MM.1S (cell line): ENCODE measurements around the gene CCDC187.

Experiments
- DNase-seq: peaks from one replicate; pipeline ENCODE4 v3.0.0-alpha.2; 2015
- H2AFZ ChIP-seq: fragments of 300-600 bp; sonication (generic); 2 replicates; pipeline ENCODE4 v1.6.0; 2016; ENCODE audit warnings: antibody characterized with exemption, low read length
- H3F3A ChIP-seq: fragments of 300-600 bp; sonication (generic); 2 replicates; pipeline ENCODE4 v1.6.1; 2016; ENCODE audit warnings: mild to moderate bottlenecking, antibody characterized with exemption, low read length, moderate library complexity, mixed read lengths; ENCODE audit not compliant: insufficient read depth
- H3K27ac ChIP-seq: fragments of 300-600 bp; sonication (generic); 2 replicates; pipeline ENCODE4 v1.5.1; 2016; ENCODE audit warnings: mild to moderate bottlenecking, low read length
- H3K27me3 ChIP-seq: fragments of 300-600 bp; sonication (generic); replicated peaks from 2 replicates; pipeline ENCODE4 v1.6.0; 2016; ENCODE audit warnings: low read length; ENCODE audit not compliant: insufficient read depth
- H3K36me3 ChIP-seq: fragments of 300-600 bp; sonication (generic); replicated peaks from 2 replicates; pipeline ENCODE4 v1.6.1; 2016; ENCODE audit warnings: mild to moderate bottlenecking, low read length, mixed read lengths; ENCODE audit not compliant: insufficient read depth
- H3K4me1 ChIP-seq: fragments of 300-600 bp; sonication (generic); 2 replicates; pipeline ENCODE4 v1.6.1; 2016; ENCODE audit warnings: low read length, mixed read lengths
- H3K4me2 ChIP-seq: fragments of 300-600 bp; sonication (generic); 2 replicates; pipeline ENCODE4 v1.6.0; 2016; ENCODE audit warnings: low read depth, low read length
- H3K4me3 ChIP-seq: fragments of 300-600 bp; sonication (generic); 2 replicates; pipeline ENCODE4 v1.5.1; 2016; ENCODE audit warnings: low read length, mixed read lengths
- H3K79me2 ChIP-seq: fragments of 300-600 bp; sonication (generic); 2 replicates; pipeline ENCODE4 v1.6.1; 2016; ENCODE audit warnings: mixed run types, low read length, mixed read lengths
- H3K9ac ChIP-seq: fragments of 300-600 bp; sonication (generic); 2 replicates; pipeline ENCODE4 v1.6.1; 2016; ENCODE audit warnings: low read length, mixed read lengths
- H3K9me2 ChIP-seq: fragments of 300-600 bp; sonication (generic); replicated peaks from 2 replicates; pipeline ENCODE4 v1.6.1; 2016; ENCODE audit warnings: mild to moderate bottlenecking, low read length, mixed read lengths; ENCODE audit not compliant: insufficient read depth
- H3K9me3 ChIP-seq: fragments of 300-600 bp; sonication (generic); replicated peaks from 2 replicates; pipeline ENCODE4 v1.6.1; 2016; ENCODE audit warnings: mild to moderate bottlenecking, low read length, mixed read lengths; ENCODE audit not compliant: insufficient read depth
- H4K20me1 ChIP-seq: fragments of 300-600 bp; sonication (generic); 2 replicates; pipeline ENCODE4 v1.6.1; 2016; ENCODE audit warnings: mild to moderate bottlenecking, low read length, moderate library complexity, mixed read lengths; ENCODE audit not compliant: insufficient read depth
- CTCF ChIP-seq: fragments of 300-600 bp; sonication (generic); IDR thresholded peaks from 2 replicates; pipeline ENCODE4 v1.5.1; 2016; ENCODE audit warnings: antibody characterized with exemption, low read length, mixed read lengths
- EZH2 ChIP-seq: fragments of 300-600 bp; sonication (generic); optimal IDR thresholded peaks from 2 replicates; pipeline ENCODE3; 2017; ENCODE audit warnings: low read depth, mild to moderate bottlenecking, antibody characterized with exemption, low read length, mixed read lengths
- EZH2phosphoT487 ChIP-seq: fragments of 300-600 bp; sonication (generic); IDR thresholded peaks from 2 replicates; pipeline ENCODE4 v1.6.1; 2018; ENCODE audit warnings: antibody characterized with exemption, low read length

Gene CCDC187

GRCh38 chr9:136264441-136265405, 39.2 kb downstream of the CCDC187 start:
- Histone ChIP-seq H4K20me1 (no peaks in the 10 kb centered on the region), H3K27ac (no peak overlapping the region), H3F3A (no peaks in the 10 kb centered on the region), H3K79me2 (no peaks in the 10 kb centered on the region), H3K27me3 (peaks cover 92% of the 10 kb centered on the region), H3K4me1 (no peaks in the 10 kb centered on the region), H3K9me2 (no peaks in the 10 kb centered on the region), H3K4me3 (no peak overlapping the region), H3K4me2 (no peak overlapping the region), H3K9ac (no peak overlapping the region), H3K36me3 (no peaks in the 10 kb centered on the region), H2AFZ (no peak overlapping the region), H3K9me3 (no peaks in the 10 kb centered on the region)
- no peak for TF ChIP-seq EZH2
- TF ChIP-seq CTCF: no peak
- TF ChIP-seq EZH2phosphoT487: no peak
- no peak for DNase-seq

GRCh38 chr9:136264031-136264430, 39.9 kb downstream of the CCDC187 start:
- no peak overlapping the region for H2AFZ ChIP-seq
- H3K27ac ChIP-seq: no peak overlapping the region
- H3K79me2 ChIP-seq: no peaks in the 10 kb centered on the region
- no peak overlapping the region for H3K4me2 ChIP-seq
- no peak for DNase-seq
- no peaks in the 10 kb centered on the region for H3F3A ChIP-seq
- H3K36me3 ChIP-seq: no peaks in the 10 kb centered on the region
- no peaks in the 10 kb centered on the region for H3K9me3 ChIP-seq
- H4K20me1 ChIP-seq: no peaks in the 10 kb centered on the region
- no peak overlapping the region for H3K9ac ChIP-seq
- H3K4me1 ChIP-seq: no peaks in the 10 kb centered on the region
- no peak overlapping the region for H3K4me3 ChIP-seq
- TF ChIP-seq CTCF (peak; percentile 36), EZH2 (no peak), EZH2phosphoT487 (no peak)
- H3K9me2 ChIP-seq: no peaks in the 10 kb centered on the region
- H3K27me3 ChIP-seq: peaks cover 92% of the 10 kb centered on the region

GRCh38 chr9:136262671-136263178, 41.2 kb downstream of the CCDC187 start:
- Histone ChIP-seq H3F3A (no peaks in the 10 kb centered on the region), H3K79me2 (no peaks in the 10 kb centered on the region), H2AFZ (no peak overlapping the region), H3K27ac (no peak overlapping the region), H3K27me3 (peaks cover 92% of the 10 kb centered on the region), H3K4me2 (no peak overlapping the region), H3K4me1 (no peaks in the 10 kb centered on the region), H3K36me3 (no peaks in the 10 kb centered on the region), H3K9me3 (no peaks in the 10 kb centered on the region), H3K9me2 (no peaks in the 10 kb centered on the region), H3K9ac (no peak overlapping the region), H3K4me3 (no peak overlapping the region), H4K20me1 (no peaks in the 10 kb centered on the region)
- DNase-seq: no peak
- TF ChIP-seq EZH2 (no peak), EZH2phosphoT487 (no peak), CTCF (no peak)
